Embryonic facial prominence (tissue), 1 donor: ENCODE results near the gene SRGAP3.
A peak's percentile ranks its signal among the peaks of the same experiment; 100 is the strongest.

Experiments used
- DNase-seq: peaks from one replicate; pipeline ENCODE4 v3.0.0-alpha.2; 2016; ENCODE audit errors: extremely low spot score

The SRGAP3 gene

DNA sequence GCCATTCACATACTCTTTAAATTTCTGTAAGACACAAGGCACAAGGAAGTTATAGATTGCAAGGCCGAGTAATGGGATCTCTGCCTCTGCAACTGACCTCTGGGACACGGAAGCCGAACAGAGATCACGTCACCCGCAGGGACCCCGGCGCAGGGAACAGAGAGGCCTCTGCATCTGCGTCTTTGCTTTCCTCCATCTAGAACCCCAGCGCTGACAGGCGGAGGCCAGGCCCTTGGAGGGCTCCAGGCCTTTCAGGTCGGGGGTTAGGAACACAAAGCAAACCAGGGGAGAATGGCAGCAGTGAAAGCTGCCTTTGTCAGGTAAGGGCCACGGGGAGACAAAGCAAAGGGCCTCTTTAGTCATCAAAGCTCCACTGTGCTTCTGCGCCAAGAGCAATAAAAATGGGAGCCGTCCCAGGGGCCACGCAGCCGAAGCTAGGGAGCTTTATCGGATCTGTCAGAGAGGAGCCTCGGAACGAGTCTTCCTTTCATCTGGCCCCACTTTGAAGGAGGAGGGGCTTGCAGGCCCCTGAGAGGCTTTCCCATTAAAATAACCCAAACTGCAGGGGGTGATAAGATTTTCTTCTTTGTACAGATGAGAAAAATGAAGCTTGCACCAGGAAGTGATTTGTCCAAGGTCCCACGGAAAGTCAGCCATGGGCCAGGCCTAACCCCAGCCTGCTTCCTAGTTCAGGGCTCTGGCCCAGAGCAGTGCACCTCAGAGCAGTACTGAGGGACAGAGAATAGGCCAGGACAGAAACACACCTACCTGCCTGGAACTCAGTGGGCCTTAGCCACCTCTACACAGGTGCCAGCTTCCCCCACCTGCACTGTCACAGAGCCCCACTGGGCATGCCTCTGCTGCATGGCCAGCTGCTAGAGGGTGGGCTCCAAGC lies 201.7 kb downstream of the SRGAP3 start:
- DNase-seq, result no peak

DNA sequence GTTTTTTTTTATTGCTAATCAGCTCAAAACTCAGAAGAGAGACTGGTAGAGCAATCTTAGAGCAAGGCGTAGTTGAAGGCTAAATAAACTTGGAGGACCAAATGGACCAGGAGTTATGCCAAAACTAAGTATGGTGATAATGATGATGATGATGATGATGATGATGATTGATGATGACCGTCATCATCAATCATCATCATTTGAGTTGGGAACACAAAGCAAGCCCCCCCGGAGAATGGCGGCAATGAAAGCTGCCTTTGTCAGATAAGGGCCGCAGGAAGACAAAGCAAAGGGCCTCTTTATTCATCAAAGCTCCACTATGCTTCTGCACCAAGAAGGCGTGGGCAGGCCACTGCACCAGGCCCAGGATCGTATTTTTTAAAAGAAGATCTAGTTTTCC lies 204.1 kb downstream of the SRGAP3 start:
- DNase-seq, result no peak

DNA sequence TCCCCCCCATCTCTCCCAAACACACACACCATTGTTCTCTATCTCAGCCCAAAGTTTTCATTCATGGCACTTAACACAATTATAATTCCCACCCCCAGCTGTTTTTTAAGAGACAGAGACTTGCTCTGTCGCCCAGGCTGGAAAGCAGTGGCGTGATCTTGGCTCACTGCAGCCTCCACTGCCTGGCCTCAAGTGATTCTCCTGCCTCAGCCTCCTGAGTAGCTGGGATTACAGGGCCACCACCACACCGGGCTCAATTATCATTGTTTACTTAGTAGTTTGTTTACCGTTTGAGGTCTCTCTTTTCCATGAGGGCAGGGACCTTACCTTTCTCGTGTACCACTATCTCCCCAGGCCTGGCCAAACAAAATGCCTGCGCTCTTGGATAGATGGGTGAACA lies 206.4 kb downstream of the SRGAP3 start:
- DNase-seq, result no peak

GRCh38 chr3:9041626-9042025 lies 207.8 kb downstream of the SRGAP3 start:
- no peak for DNase-seq

DNA sequence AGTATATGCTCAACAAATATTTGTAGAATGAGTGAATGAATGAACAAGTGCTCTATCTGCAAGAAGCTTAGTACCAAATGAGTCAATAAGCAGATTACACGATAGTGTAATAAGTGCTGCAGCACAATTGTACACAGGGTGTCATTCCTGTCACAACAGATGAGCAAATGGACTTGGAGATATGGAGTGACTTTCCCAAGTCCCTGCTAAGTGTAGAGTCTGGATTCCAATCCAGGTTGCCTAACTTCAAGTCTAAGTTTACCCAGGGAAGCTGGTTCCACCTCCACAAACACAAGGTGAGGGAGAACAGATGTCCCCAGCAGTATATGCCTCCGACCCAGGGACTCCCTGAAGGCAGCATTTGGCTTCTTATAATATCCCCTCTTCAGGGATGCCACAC lies 208.4 kb downstream of the SRGAP3 start:
- no peak for DNase-seq

DNA sequence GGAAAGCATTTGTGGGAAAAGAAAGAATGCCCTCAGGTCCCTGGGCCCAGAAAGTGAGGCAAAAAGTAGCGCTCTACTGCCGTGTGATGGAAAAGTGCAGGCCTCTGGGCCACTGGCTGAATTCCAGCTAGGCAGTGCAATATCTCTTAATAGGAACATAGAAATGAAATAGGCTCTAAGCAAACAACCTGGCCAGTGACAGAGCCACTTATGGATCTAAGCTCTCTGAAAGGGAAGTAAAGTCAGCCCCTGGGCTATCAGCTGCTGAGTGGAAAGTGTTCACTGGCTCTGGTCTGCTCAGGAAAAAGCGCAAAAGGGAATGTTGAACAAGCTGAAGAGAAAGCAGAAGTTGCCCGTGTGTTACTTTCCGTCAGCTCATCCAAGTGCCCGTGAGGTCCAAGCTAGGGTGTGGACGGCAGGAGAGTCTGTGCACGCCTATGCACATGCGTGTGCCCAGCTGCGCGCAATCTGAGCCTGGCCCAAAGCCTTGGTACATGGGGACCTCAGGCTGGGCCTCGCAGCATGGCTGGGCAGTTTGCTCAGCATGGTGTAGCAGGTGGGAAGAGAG lies 212.2 kb downstream of the SRGAP3 start:
- no peak for DNase-seq

GRCh38 chr3:9036404-9037131 lies 212.9 kb downstream of the SRGAP3 start:
- no peak for DNase-seq

- no peak for DNase-seq
Measured at GRCh38 chr3:9035961-9036360, 213.5 kb downstream of the SRGAP3 start.

DNA sequence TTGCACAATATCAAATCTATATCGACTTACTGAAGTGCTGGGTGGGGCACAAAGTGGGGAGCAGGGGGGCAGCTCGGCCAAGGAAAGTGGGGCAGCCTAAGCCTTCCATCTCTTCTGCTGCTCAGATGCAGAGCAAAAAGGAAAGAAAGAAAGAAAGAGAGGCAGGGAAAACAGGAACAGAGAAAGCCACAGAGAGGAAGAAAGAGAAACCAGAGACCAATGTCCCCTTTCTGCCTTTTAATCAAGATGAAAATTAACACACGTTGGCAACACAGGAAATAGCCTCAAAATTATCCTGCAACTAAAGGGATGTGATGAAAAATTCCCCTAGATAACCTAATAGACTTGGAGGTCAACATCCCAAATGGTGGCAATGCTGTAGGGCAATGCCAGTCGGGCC lies 214.0 kb downstream of the SRGAP3 start:
- no peak for DNase-seq

DNA sequence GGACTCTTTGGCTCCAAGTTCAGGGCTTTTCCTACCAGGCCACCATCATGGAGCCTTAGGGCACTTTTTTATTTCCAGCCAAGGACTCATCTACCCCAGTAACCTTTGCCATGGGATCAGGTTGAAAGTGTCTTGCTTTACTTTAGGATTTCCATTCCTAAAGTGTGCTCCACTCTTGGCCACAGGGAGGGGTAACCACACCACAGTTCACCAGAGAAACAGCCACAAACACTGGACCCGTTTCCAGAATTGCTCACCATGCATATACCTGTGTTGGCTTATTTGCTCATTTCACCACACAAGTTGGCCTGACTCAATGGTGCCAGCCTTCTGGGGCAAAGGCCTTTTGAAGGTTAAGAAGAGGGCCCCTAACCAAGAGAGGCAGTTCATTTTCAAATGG lies 215.6 kb downstream of the SRGAP3 start:
- DNase-seq, result no peak

GRCh38 chr3:9032231-9032777 lies 217.1 kb downstream of the SRGAP3 start:
- no peak for DNase-seq

GRCh38 chr3:9030034-9030433 lies 219.4 kb downstream of the SRGAP3 start:
- DNase-seq, result no peak

DNA sequence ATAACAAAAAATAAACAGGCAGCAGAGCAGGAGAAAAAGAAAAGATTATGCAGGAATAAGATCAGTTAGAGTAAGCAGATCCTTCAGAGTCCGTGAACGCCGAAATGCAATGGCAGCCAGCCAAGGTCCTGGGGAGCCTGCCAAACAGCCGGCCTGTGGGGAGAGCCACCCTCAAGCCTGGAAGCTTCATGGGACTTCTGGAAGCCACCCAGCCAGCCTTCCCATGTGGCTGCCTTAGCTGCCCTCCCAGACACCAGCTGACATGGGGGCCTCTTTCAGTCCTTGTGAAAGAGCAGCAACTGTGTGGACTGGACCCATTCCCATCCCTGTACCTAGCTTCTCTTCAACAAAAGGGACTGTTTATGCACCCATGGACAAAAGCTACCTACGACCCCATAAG lies 221.3 kb downstream of the SRGAP3 start:
- no peak for DNase-seq

DNA sequence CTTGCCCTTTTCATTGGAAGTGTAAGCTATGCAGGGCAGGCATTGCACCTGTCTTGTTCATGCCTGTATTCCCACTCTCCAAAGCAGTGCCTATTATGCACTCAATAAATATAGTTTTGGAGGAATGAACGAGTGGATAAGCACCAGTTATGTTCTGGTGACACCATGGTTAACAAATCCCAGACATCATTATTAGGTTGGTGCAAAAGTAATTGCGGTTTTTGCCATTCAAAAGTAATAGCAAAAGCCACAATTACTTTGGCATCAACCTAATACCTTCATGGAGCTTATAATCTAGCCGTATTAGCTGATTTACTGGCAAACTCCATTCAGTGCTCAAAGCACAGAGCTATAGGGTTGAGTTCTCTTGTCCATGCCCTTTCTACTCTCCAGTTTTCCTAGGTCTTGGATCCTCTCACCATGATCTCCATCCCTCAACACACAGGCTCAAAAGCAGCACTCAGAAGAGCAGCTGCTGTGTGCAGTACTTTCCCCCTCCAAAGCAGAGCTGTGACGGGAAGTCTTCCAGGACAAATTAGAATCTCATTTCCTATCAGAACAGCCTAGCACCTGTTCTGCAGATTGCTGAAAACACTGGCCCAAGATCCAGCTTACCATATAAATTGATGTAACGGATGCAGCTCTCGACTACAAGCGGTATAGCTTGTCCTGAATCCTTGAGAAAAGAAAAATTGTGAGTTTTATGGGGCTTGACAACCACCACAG lies 223.0 kb downstream of the SRGAP3 start:
- no peak for DNase-seq

DNA sequence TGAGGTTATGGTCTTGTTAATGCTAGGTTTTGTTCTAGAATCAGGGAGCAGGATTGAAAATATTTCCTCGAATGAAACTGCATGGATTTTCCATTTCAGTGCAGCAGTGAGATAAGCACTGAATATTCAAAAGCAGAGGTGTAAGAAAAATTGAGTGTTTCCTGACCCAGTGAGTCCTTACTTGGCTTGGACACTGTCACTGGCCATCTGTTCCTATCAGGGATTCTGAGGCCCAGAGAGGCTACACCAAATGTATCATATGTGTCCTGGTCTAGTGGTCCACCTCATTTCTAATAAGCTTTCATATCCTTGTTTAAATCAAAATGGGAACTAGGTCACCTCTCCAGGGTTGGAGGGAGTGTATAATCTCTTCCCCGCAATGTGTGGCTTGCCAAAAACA lies 225.1 kb downstream of the SRGAP3 start:
- DNase-seq, result no peak

- DNase-seq, result no peak
Measured at GRCh38 chr3:9023226-9023590, 226.2 kb downstream of the SRGAP3 start.

DNA sequence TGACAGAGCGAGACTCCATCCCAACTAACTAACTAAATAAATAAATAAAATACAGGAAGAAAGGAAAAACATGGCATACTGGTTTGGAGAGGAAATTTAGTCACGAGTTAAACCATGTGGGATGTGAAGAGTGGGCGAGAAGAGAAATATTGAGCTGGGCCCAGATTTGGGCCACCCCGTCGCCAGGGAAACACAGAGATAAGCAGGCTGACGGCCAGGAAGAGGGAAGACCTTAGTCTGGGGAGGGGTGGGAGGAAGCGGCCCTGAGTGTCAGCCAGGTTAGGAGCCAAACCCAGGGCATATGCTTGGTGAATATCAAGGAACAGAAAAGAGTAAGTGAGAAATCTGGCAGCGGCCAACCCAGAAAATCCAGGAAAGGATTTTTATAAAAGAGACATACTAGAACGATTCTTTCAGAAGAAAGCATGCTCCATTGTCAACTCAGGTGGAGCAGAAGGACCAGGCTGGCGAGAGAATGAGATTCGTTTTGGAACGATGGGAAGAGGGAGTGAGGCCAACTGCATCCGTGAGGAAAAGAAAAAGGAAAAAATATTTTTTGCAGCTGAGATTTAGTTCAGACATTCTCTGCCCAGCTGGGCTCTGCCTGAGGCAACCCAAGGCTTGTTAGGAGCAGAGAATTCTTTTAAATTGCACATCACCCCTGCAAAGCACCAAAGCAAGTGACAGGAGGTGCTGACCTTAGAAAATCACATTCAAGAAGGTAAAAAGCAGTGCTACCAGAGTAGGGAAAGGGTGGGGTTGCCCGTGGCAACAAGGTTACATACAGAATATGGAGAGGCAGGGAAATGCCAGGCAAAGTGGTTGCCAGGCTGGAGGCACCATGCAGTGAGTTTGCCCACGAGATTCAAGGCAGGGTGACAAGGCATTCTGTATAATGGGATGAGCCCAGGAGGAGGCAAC lies 226.9 kb downstream of the SRGAP3 start:
- DNase-seq, result no peak

- DNase-seq, result no peak
Measured at GRCh38 chr3:9021271-9022009, 228.0 kb downstream of the SRGAP3 start.

- peak; percentile 12 for DNase-seq
Measured at GRCh38 chr3:9020426-9020825, 229.0 kb downstream of the SRGAP3 start.
